HL-60/S4 treated with retinoic acid at 250 ng/mL for 4 days and 3 days (cell line): ENCODE results near the gene ASB16.

Experiments
- in situ Hi-C: fragments of 300-500 bp; cut with MboI; formaldehyde crosslinking; loops from 2 replicates; pipeline ENCODE4 v1.7.0; 2022; ENCODE audit warnings: low sequenced_read_pairs

The ASB16 gene

GRCh38 chr17:44188576-44189403 is 18.3 kb downstream of the ASB16 start:
- in situ Hi-C loops = no loop called here

- in situ Hi-C loops = no loop called here
Observed at GRCh38 chr17:44190481-44190880, 20.0 kb downstream of the ASB16 start.

- in situ Hi-C loops = no loop called here
Observed at GRCh38 chr17:44191369-44191768, 20.9 kb downstream of the ASB16 start.

- in situ Hi-C loops = no loop called here
Observed at GRCh38 chr17:44191941-44192496, 21.5 kb downstream of the ASB16 start.

GRCh38 chr17:44192750-44193149 is 22.2 kb downstream of the ASB16 start:
- in situ Hi-C loops = no loop called here

- in situ Hi-C loops = no loop called here
Observed at GRCh38 chr17:44193326-44194084, 23.0 kb downstream of the ASB16 start.

- in situ Hi-C loops = no loop called here
Observed at GRCh38 chr17:44197107-44197506, 26.6 kb downstream of the ASB16 start.

GRCh38 chr17:44197980-44198720 is 27.6 kb downstream of the ASB16 start:
- in situ Hi-C loops = no loop called here

GRCh38 chr17:44198721-44199552 is 28.4 kb downstream of the ASB16 start:
- in situ Hi-C loops = no loop called here

GRCh38 chr17:44199553-44200477 is 29.3 kb downstream of the ASB16 start, which contains the start of gene ATXN7L3:
Gene ATXN7L3, minus strand, starts transcription at chr17:44199884. Its CDS starts 1,814 bp downstream, at chr17:44198070.
- in situ Hi-C loops = loop anchor here (25.0 kb wide), 1 partner anchor 312 kb away; the partner anchor contains the start of gene GPATCH8

GRCh38 chr17:44200478-44201155 is 30.1 kb downstream of the ASB16 start:
- in situ Hi-C loops = loop anchor here (25.0 kb wide), 1 partner anchor 312 kb away; the partner anchor contains the start of gene GPATCH8

GRCh38 chr17:44202756-44203155 is 32.3 kb downstream of the ASB16 start:
- in situ Hi-C loops = loop anchor here (25.0 kb wide), 1 partner anchor 310 kb away; the partner anchor contains the start of gene GPATCH8

GRCh38 chr17:44203731-44204440 is 33.4 kb downstream of the ASB16 start:
- in situ Hi-C loops = loop anchor here (25.0 kb wide), 1 partner anchor 308 kb away; the partner anchor contains the start of gene GPATCH8

GRCh38 chr17:44204441-44204882 is 34.0 kb downstream of the ASB16 start:
- in situ Hi-C loops = loop anchor here (25.0 kb wide), 1 partner anchor 308 kb away; the partner anchor contains the start of gene GPATCH8

GRCh38 chr17:44205962-44206824 is 35.7 kb downstream of the ASB16 start:
- in situ Hi-C loops = loop anchor here (25.0 kb wide), 1 partner anchor 306 kb away; the partner anchor contains the start of gene GPATCH8

GRCh38 chr17:44206825-44207155 is 36.3 kb downstream of the ASB16 start:
- in situ Hi-C loops = loop anchor here (25.0 kb wide), 1 partner anchor 306 kb away; the partner anchor contains the start of gene GPATCH8
